ENCODE results near the gene A3GALT2. TPM values are rescaled to one million over a fixed set of nuclear protein-coding genes. Genes with fewer than 3 reads are reported as not detected.
"Not testable (repeated sequence)": the region's sequence is repeated elsewhere in the genome, so short reads cannot be mapped to it uniquely, and the experiment has no call there.

Gene A3GALT2
- total RNA-seq, 4 donors from 2014 or later: not detected

DNA sequence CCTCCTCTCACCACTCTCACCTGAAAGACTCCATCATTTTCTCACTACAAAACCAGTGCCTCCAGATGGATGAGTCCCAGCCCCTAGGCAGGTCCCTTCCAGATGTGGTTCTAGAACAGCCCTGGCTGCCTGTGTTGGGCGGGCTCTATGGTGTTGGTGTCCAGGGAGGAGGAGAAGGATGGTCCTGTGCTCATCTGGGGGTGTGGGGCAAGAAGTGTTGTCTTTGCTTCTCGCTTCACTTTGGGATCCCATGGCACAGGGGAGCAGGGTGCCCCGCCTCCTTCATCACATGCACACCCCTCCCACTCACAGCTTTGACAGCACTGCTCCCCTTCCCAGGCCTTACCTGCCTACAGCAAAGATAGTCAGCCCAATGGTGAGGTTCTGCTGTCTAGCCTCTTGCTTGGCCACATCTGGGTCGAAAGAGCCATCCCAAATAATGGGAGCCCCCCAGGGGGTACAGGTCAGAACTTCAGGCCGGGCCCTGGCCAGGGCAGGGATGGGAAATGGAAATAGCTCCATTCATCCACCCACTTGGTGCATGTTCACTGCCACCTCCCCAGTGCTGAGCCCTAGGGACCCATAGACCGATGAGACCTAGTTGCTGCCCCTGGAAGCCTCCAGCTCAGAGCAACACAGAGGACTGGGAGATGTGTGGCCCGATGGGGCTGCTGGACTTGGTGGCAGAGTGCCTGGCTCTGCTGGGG lies 9.0 kb downstream of the A3GALT2 start:
- no peak overlapping the region for H3K4me3 ChIP-seq
- no peak overlapping the region for H3K27ac ChIP-seq
- no peak for DNase-seq
- peaks cover 5% of the 10 kb centered on the region for H3K27me3 ChIP-seq
- in situ Hi-C loops (cut with MboI; ENCODE audit: low pct_ligation_motif_present in 1 of 4, low pct_unique_long_range_greater_than_20kb in 1 of 4, low sequenced_read_pairs in 3 of 4) (no loop called here), intact Hi-C loops (cut with DNase I; ENCODE audit: low total_unique reads) (no loop called here)
- 90% methylated on average over 7 of the region's 7 CpGs; no CpG with 5 or more reads in 1 of the 2 donors for WGBS, 2 donors (ENCODE audit: low coverage in 1 of 2)
- H3K36me3 ChIP-seq: no peaks in the 10 kb centered on the region
- TF ChIP-seq POLR2A (IDR thresholded peaks at IDR 0.05) (no peak), POLR2AphosphoS5 (IDR thresholded peaks at IDR 0.05) (no peak), EP300 (IDR thresholded peaks at IDR 0.05; ENCODE audit: low read depth) (no peak)
- TF ChIP-seq, protein P1, sequence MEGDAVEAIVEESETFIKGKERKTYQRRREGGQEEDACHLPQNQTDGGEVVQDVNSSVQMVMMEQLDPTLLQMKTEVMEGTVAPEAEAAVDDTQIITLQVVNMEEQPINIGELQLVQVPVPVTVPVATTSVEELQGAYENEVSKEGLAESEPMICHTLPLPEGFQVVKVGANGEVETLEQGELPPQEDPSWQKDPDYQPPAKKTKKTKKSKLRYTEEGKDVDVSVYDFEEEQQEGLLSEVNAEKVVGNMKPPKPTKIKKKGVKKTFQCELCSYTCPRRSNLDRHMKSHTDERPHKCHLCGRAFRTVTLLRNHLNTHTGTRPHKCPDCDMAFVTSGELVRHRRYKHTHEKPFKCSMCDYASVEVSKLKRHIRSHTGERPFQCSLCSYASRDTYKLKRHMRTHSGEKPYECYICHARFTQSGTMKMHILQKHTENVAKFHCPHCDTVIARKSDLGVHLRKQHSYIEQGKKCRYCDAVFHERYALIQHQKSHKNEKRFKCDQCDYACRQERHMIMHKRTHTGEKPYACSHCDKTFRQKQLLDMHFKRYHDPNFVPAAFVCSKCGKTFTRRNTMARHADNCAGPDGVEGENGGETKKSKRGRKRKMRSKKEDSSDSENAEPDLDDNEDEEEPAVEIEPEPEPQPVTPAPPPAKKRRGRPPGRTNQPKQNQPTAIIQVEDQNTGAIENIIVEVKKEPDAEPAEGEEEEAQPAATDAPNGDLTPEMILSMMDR (IDR thresholded peaks at IDR 0.05): no peak
- no peaks in the 10 kb centered on the region for H3K9me3 ChIP-seq
- H3K4me1 ChIP-seq: peaks cover under 1 to 4% (median 2%) of the 10 kb centered on the region in 4 donors

DNA sequence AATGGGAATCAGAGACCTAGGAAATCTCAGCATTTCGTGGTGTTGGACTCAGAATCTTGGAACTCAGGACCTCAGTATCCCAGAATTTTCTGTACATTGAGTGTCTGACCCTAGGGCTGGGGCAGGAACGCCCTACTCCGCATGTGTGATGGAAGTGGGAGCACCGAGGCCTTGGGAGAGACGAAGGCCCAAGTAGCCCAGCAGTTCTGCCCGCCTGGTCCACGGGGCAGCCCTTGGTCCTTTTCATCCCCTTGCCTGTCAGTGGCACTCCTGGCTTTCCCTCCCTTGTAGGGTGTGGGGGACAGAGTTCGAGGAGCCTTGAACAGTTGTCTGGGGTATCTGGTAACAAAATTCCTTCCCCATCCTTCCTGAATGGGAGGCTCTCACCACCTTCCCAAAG lies 10.2 kb downstream of the A3GALT2 start:
- Histone ChIP-seq H3K4me1 (peaks cover 5 to 10% (median 8%) of the 10 kb centered on the region in 4 donors), H3K36me3 (no peaks in the 10 kb centered on the region), H3K4me3 (no peak overlapping the region), H3K27me3 (peaks cover 17% of the 10 kb centered on the region), H3K27ac (no peak overlapping the region), H3K9me3 (no peaks in the 10 kb centered on the region)
- in situ Hi-C loops (cut with MboI; ENCODE audit: low pct_ligation_motif_present in 1 of 4, low pct_unique_long_range_greater_than_20kb in 1 of 4, low sequenced_read_pairs in 3 of 4): no loop called here
- intact Hi-C loops (cut with DNase I; ENCODE audit: low total_unique reads): no loop called here
- DNase-seq: no peak
- TF ChIP-seq EP300 (IDR thresholded peaks at IDR 0.05; ENCODE audit: low read depth) (no peak), POLR2AphosphoS5 (IDR thresholded peaks at IDR 0.05) (no peak), POLR2A (IDR thresholded peaks at IDR 0.05) (no peak)
- TF ChIP-seq, protein P1 (IDR thresholded peaks at IDR 0.05): no peak
- 88% methylated on average over 7 of the region's 8 CpGs; no CpG with 5 or more reads in 1 of the 2 donors for WGBS, 2 donors (ENCODE audit: low coverage in 1 of 2)

DNA sequence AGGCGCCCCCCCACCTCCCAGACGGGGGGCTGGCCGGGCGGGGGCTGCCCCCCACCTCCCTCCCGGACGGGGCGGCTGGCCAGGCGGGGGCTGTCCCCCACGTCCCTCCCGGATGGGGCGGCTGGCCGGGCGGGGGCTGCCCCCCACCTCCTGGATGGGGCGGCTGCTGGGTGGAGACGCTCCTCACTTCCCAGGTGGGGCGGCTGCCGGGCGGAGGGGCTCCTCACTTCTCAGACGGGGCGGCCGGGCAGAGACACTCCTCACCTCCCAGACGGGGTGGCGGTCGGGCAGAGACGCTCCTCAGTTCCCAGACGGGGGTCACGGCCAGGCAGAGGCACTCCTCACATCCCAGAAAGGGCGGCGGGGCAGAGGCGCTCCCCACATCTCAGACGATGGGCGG lies 11.5 kb downstream of the A3GALT2 start:
- in situ Hi-C loops (cut with MboI; ENCODE audit: low pct_ligation_motif_present in 1 of 4, low pct_unique_long_range_greater_than_20kb in 1 of 4, low sequenced_read_pairs in 3 of 4); DNase-seq; H3K36me3 ChIP-seq; H3K27ac ChIP-seq; H3K4me3 ChIP-seq; H3K9me3 ChIP-seq: not testable (repeated sequence)
- intact Hi-C loops (cut with DNase I; ENCODE audit: low total_unique reads): loop anchor here (10.0 kb wide), 1 partner anchor 1065 kb away; no protein-coding TSS in a partner anchor
- Histone ChIP-seq H3K27me3 (peaks cover 18% of the 10 kb centered on the region), H3K4me1 (peaks cover 5 to 10% (median 8%) of the 10 kb centered on the region in 4 donors)
- WGBS, 2 donors (ENCODE audit: low coverage in 1 of 2): 97% methylated on average over 22 of the region's 32 CpGs; no CpG with 5 or more reads in 1 of the 2 donors

DNA sequence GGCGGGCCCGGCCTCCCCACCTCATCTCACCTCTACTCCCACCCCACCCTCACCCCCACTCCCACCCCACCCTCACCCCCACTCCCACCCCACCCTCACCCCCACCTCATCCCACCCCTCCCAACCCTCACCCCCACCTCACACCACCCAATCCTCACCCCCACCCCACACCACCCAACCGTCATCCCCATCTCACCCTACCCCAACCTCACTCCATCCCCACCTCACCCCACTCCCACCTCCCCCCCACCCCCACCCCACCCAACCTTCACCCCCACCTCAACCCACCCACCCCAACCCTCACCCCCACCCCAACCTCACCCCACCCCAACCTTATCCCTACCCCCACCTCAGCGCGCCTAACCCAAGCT lies 13.4 kb downstream of the A3GALT2 start:
- intact Hi-C loops (cut with DNase I; ENCODE audit: low total_unique reads) (loop anchor here (10.0 kb wide), 1 partner anchor 1067 kb away; no protein-coding TSS in a partner anchor), in situ Hi-C loops (cut with MboI; ENCODE audit: low pct_ligation_motif_present in 1 of 4, low pct_unique_long_range_greater_than_20kb in 1 of 4, low sequenced_read_pairs in 3 of 4) (no loop called here)
- Histone ChIP-seq H3K36me3 (no peaks in the 10 kb centered on the region), H3K9me3 (no peaks in the 10 kb centered on the region), H3K27ac (no peak overlapping the region), H3K4me1 (peaks cover 5 to 10% (median 8%) of the 10 kb centered on the region in 4 donors), H3K27me3 (peaks cover 18% of the 10 kb centered on the region), H3K4me3 (no peak overlapping the region)
- 93% methylated on average over 2 of the region's 5 CpGs; no CpG with 5 or more reads in 1 of the 2 donors for WGBS, 2 donors (ENCODE audit: low coverage in 1 of 2)
- no peak for DNase-seq
- TF ChIP-seq POLR2AphosphoS5 (IDR thresholded peaks at IDR 0.05): no peak
- TF ChIP-seq POLR2A (IDR thresholded peaks at IDR 0.05): no peak
- TF ChIP-seq, protein P1 (IDR thresholded peaks at IDR 0.05): no peak
- TF ChIP-seq EP300 (IDR thresholded peaks at IDR 0.05; ENCODE audit: low read depth): no peak

Data from transverse colon (tissue), 4 donors.